Stimulated activated CD8-positive, alpha-beta memory T cell treated with anti-CD3 and anti-CD28 coated beads, Interleukin-7, amount 100 ng/mL, for 1 hour (primary cell): Measurements from ENCODE around the gene MYO1D.

Experiments used
- DNase-seq, 2 donors: peaks; one replicate each; pipeline ENCODE4 v3.0.0-alpha.2; 2020; ENCODE audit warnings: low read depth in 2 of 2

The MYO1D gene

GRCh38 chr17:32819035-32819434 is 57.9 kb downstream of the MYO1D start:
- DNase-seq: no peak

- no peak for DNase-seq
These were observed 61.5 kb downstream of the MYO1D start for GRCh38 chr17:32815460-32815859.

GRCh38 chr17:32814836-32815235 is 62.1 kb downstream of the MYO1D start:
- DNase-seq: no peak

GRCh38 chr17:32813021-32813420 is 63.9 kb downstream of the MYO1D start:
- no peak for DNase-seq

GRCh38 chr17:32810690-32811089 is 66.2 kb downstream of the MYO1D start:
- DNase-seq: no peak

GRCh38 chr17:32807577-32807976 is 69.3 kb downstream of the MYO1D start:
- no peak for DNase-seq

- no peak for DNase-seq
These were observed 70.3 kb downstream of the MYO1D start for GRCh38 chr17:32806646-32807045.

GRCh38 chr17:32805029-32805976 is 71.6 kb downstream of the MYO1D start:
- no peak for DNase-seq

GRCh38 chr17:32803544-32803943 is 73.4 kb downstream of the MYO1D start:
- no peak for DNase-seq

GRCh38 chr17:32802306-32802705 is 74.6 kb downstream of the MYO1D start:
- no peak for DNase-seq

GRCh38 chr17:32801641-32802040 is 75.3 kb downstream of the MYO1D start:
- DNase-seq: no peak

- DNase-seq: no peak
These were observed 75.7 kb downstream of the MYO1D start for GRCh38 chr17:32801193-32801592.

- DNase-seq: no peak
These were observed 78.0 kb downstream of the MYO1D start for GRCh38 chr17:32798938-32799337.

- no peak for DNase-seq
These were observed 81.5 kb downstream of the MYO1D start for GRCh38 chr17:32795339-32795979.

- no peak for DNase-seq
These were observed 82.2 kb downstream of the MYO1D start for GRCh38 chr17:32794533-32795246.

- no peak for DNase-seq
These were observed 83.1 kb downstream of the MYO1D start for GRCh38 chr17:32793841-32794240.

GRCh38 chr17:32792207-32792606 is 84.7 kb downstream of the MYO1D start:
- DNase-seq: no peak

GRCh38 chr17:32786169-32786568 is 90.8 kb downstream of the MYO1D start:
- no peak for DNase-seq

GRCh38 chr17:32784113-32784512 is 92.8 kb downstream of the MYO1D start:
- no peak for DNase-seq

- DNase-seq: no peak
These were observed 93.3 kb downstream of the MYO1D start for GRCh38 chr17:32783602-32784001.

- DNase-seq: no peak
These were observed 96.2 kb downstream of the MYO1D start for GRCh38 chr17:32780721-32781120.

- DNase-seq: no peak
These were observed 99.0 kb downstream of the MYO1D start for GRCh38 chr17:32777922-32778321.
